Upper lobe of right lung (tissue), 1 donor: ENCODE results near the gene GINS1. TPM values are rescaled to one million over a fixed set of nuclear protein-coding genes. Genes with fewer than 3 reads are reported as not detected.

Source experiments
- ATAC-seq: fragments of 200-7000 bp; cut with Tn5 transposase; one replicate; pipeline ENCODE4 v1.9.1; 2020; ENCODE audit warnings: mild to moderate bottlenecking, moderate library complexity
- DNase-seq: peaks from one replicate; pipeline ENCODE4 v3.0.0-alpha.2; 2020
- H3K27ac ChIP-seq: fragments of 200-600 bp; one replicate; pipeline ENCODE4 v1.8.0; 2022
- H3K27me3 ChIP-seq: fragments of 200-600 bp; one replicate; pipeline ENCODE4 v1.8.0; 2022; ENCODE audit warnings: mild to moderate bottlenecking
- H3K36me3 ChIP-seq: fragments of 200-600 bp; one replicate; pipeline ENCODE4 v1.8.0; 2022
- H3K4me1 ChIP-seq: fragments of 200-600 bp; one replicate; pipeline ENCODE4 v1.8.0; 2022
- H3K4me3 ChIP-seq: fragments of 200-600 bp; one replicate; pipeline ENCODE4 v1.8.0; 2022; ENCODE audit warnings: mild to moderate bottlenecking
- H3K9me3 ChIP-seq: fragments of 200-600 bp; one replicate; pipeline ENCODE4 v1.8.0; 2022
- intact Hi-C: fragments of 100-400 bp; cut with DNase I; formaldehyde crosslinking; loops from one replicate; pipeline ENCODE4 v1.11.0; 2022
- total RNA-seq: library from RNA; stranded (reverse); fragmentation: NEBNext Ultra II Directional; extraction: Animal tissue kit (Norgen Biotek cat#: 25700); gene quantifications from one replicate; pipeline ENCODE4 v1.2.1, GENCODE V29; 2021
- TF ChIP-seq, protein P1 (sequence below): fragments of 200-600 bp; IDR thresholded peaks from one replicate; pipeline ENCODE4 v1.8.0; 2022; ENCODE audit warnings: antibody characterized with exemption
- donor health status: DM: no; HTN: yes; CAD: no; lungs with severe emphysema.

GINS1 gene
- total RNA-seq, 1 donor from 2014 or later, result 0.55 TPM

DNA sequence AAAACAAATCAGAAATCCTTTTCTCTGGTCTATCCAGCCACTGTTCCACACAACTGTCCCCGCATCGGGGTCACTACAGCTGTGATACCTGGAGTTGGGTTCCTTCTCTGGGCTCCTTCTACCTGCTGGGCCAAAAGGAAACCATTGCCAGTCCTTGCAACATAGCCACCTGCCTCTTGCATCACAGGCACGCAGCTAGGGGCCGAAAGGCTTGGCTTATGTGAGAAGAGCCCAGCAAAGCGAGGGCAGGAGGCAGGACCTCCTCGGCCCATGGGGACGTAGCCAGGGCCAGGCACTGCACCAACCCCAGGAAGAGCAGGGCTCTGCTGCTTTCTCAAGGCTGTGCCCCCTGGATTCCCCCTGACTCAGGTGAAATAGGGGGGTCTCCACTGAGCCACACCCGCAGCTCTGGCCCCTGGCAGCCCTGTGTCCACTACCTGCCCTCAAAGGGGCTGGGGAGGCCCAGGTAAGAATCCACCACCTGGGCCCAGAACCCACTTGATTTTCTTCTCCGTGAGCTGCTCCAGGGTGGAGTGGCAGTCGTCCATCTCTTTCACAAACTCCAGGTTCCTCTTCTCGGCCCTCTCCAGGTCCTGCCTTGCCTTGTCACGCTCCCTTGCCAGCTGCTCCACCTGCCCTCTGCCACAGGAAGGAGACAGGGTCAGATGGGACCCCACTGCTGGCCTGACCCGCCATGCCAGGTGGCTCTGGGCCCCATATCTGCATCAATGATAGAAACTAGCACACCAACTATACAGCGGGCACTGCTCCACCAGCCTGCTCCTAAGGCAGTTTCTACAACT, 88.9 kb downstream of the GINS1 start:
- no peaks in the 10 kb centered on the region for H3K36me3 ChIP-seq
- TF ChIP-seq, protein P1, sequence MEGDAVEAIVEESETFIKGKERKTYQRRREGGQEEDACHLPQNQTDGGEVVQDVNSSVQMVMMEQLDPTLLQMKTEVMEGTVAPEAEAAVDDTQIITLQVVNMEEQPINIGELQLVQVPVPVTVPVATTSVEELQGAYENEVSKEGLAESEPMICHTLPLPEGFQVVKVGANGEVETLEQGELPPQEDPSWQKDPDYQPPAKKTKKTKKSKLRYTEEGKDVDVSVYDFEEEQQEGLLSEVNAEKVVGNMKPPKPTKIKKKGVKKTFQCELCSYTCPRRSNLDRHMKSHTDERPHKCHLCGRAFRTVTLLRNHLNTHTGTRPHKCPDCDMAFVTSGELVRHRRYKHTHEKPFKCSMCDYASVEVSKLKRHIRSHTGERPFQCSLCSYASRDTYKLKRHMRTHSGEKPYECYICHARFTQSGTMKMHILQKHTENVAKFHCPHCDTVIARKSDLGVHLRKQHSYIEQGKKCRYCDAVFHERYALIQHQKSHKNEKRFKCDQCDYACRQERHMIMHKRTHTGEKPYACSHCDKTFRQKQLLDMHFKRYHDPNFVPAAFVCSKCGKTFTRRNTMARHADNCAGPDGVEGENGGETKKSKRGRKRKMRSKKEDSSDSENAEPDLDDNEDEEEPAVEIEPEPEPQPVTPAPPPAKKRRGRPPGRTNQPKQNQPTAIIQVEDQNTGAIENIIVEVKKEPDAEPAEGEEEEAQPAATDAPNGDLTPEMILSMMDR, result no peak
- H3K4me3 ChIP-seq, result no peak overlapping the region
- DNase-seq (no peak), ATAC-seq (no peak)
- H3K4me1 ChIP-seq, result no peaks in the 10 kb centered on the region
- H3K9me3 ChIP-seq, result no peaks in the 10 kb centered on the region
- no peak overlapping the region for H3K27ac ChIP-seq
- intact Hi-C loops, result no loop called here
- no peaks in the 10 kb centered on the region for H3K27me3 ChIP-seq

DNA sequence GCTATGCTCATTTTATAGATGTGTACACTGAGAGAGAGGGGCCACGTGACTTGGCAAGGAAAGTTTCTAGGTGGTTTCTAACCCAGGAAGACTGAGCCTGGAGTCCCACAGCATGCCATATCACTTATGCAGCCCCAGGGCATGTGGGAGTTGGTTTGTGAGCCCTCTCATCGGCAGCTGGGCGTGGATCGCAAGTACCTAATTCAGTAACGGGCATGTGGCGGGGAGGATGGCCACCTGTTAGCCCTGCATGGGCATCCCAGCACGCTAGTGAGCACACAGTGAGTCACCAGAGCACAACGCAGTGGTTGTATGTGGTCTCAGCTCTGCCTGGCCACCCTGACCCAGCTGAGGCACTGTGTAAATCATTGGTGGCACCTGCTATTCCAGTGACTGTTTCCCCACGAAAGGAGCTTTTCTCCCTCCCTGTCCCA, 89.5 kb downstream of the GINS1 start:
- no peak overlapping the region for H3K27ac ChIP-seq
- H3K4me1 ChIP-seq, result no peaks in the 10 kb centered on the region
- no peaks in the 10 kb centered on the region for H3K27me3 ChIP-seq
- no peaks in the 10 kb centered on the region for H3K9me3 ChIP-seq
- ATAC-seq, result no peak
- TF ChIP-seq, protein P1, result no peak
- H3K4me3 ChIP-seq, result no peak overlapping the region
- DNase-seq, result no peak
- H3K36me3 ChIP-seq, result no peaks in the 10 kb centered on the region
- intact Hi-C loops, result no loop called here

DNA sequence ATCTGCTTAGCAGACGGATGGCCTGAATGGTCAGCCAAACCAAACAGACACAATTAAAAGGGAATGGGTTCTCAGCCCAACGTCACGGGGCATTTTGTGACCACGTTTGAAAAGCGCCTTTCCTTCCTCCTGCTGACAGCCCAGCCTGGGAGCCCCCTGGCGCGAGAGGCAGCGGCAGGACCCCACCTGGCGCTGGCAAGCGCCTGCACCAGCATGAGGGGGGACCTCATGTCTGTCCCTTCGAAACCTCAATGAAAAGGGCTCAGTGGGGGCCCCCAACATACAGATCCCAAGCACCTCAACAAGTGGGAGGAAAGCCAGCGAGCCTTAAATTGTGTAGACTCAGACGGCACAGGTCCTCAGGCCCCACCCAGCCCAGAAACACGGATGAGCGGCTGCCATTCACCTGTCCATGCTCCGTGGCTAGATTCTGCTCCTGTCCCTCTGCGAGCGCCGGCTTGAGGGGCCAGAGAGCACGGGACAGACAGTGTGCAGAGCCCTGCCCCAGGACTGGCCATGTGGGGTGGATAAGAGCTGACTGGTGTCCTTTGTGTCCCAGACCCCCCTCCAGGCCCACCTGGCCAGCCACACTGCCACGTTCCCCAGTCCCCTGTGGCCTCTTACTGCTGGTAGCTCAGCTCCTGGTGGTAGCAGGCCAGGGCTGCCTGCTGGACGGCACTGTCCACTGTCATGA, 90.3 kb downstream of the GINS1 start:
- no peaks in the 10 kb centered on the region for H3K36me3 ChIP-seq
- H3K4me1 ChIP-seq, result no peaks in the 10 kb centered on the region
- no peaks in the 10 kb centered on the region for H3K27me3 ChIP-seq
- ATAC-seq (no peak), DNase-seq (no peak)
- no peak overlapping the region for H3K4me3 ChIP-seq
- TF ChIP-seq, protein P1, result no peak
- H3K27ac ChIP-seq, result no peak overlapping the region
- H3K9me3 ChIP-seq, result no peaks in the 10 kb centered on the region
- intact Hi-C loops, result no loop called here

Other genes with a start within 250 kb of the GINS1 start
- 75.6 TPM for gene ENTPD6, start 212.0 kb upstream of the GINS1 start, total RNA-seq
- gene PYGB, start 159.6 kb upstream of the GINS1 start, total RNA-seq, result 61.1 TPM
- gene ABHD12, start 16.8 kb upstream of the GINS1 start, total RNA-seq, result 45.2 TPM
- 13.2 TPM for gene NINL, start 177.9 kb downstream of the GINS1 start, total RNA-seq
- 4.8 TPM for gene NANP, start 216.3 kb downstream of the GINS1 start, total RNA-seq